LoVo (cell line): ENCODE data around the gene GALNT11.
"Not testable (repeated sequence)": the region's sequence is repeated elsewhere in the genome, so short reads cannot be mapped to it uniquely, and the experiment has no call there.

ENCODE experiments used
- DNase-seq: peaks from one replicate; pipeline ENCODE4 v3.0.0-alpha.2; 2016; ENCODE audit warnings: low spot score

Gene GALNT11

GRCh38 chr7:152027491-152028365 is 2.3 kb downstream of the GALNT11 start:
- DNase-seq: not testable (repeated sequence)

- DNase-seq: peak; percentile 37
These were observed 4.6 kb downstream of the GALNT11 start for GRCh38 chr7:152030059-152030458.

- not testable (repeated sequence) for DNase-seq
These were observed 5.2 kb downstream of the GALNT11 start for GRCh38 chr7:152030639-152031038.

- DNase-seq: no peak
These were observed 10.3 kb downstream of the GALNT11 start for GRCh38 chr7:152035817-152036216.

GRCh38 chr7:152038410-152038809 is 12.9 kb downstream of the GALNT11 start:
- DNase-seq: not testable (repeated sequence)

GRCh38 chr7:152043086-152043485 is 17.6 kb downstream of the GALNT11 start:
- not testable (repeated sequence) for DNase-seq

- not testable (repeated sequence) for DNase-seq
These were observed 19.4 kb downstream of the GALNT11 start for GRCh38 chr7:152044909-152045308.

GRCh38 chr7:152046531-152046930 is 21.1 kb downstream of the GALNT11 start:
- no peak for DNase-seq

- DNase-seq: no peak
These were observed 22.6 kb downstream of the GALNT11 start for GRCh38 chr7:152048051-152048450.

- no peak for DNase-seq
These were observed 25.1 kb downstream of the GALNT11 start for GRCh38 chr7:152050547-152050971.

GRCh38 chr7:152051968-152052367 is 26.5 kb downstream of the GALNT11 start:
- no peak for DNase-seq

GRCh38 chr7:152052771-152053170 is 27.3 kb downstream of the GALNT11 start:
- no peak for DNase-seq

- DNase-seq: no peak
These were observed 29.1 kb downstream of the GALNT11 start for GRCh38 chr7:152054367-152055230.

GRCh38 chr7:152056621-152057274 is 31.3 kb downstream of the GALNT11 start:
- no peak for DNase-seq

GRCh38 chr7:152059311-152059710 is 33.8 kb downstream of the GALNT11 start:
- no peak for DNase-seq

GRCh38 chr7:152061086-152061485 is 35.6 kb downstream of the GALNT11 start:
- not testable (repeated sequence) for DNase-seq

GRCh38 chr7:152063192-152063591 is 37.7 kb downstream of the GALNT11 start:
- DNase-seq: not testable (repeated sequence)

- not testable (repeated sequence) for DNase-seq
These were observed 38.3 kb downstream of the GALNT11 start for GRCh38 chr7:152063821-152064220.

- DNase-seq: not testable (repeated sequence)
These were observed 40.4 kb downstream of the GALNT11 start for GRCh38 chr7:152065800-152066344.

GRCh38 chr7:152072421-152072820 is 46.9 kb downstream of the GALNT11 start:
- no peak for DNase-seq

- no peak for DNase-seq
These were observed 47.9 kb downstream of the GALNT11 start for GRCh38 chr7:152073352-152073751.

- no peak for DNase-seq
These were observed 49.2 kb downstream of the GALNT11 start for GRCh38 chr7:152074673-152075072.
